K562 (cell line): ENCODE data around the gene NAA38.

Experiments
- ARHGAP35 ChIP-seq: fragments of 450-650 bp; IDR thresholded peaks from 2 replicates; pipeline ENCODE4 v1.6.1; 2018; ENCODE audit not compliant: partially characterized antibody
- CTCF ChIP-seq, 3 experiments: IDR thresholded peaks in 2 of 3; conservative IDR thresholded peaks in 1 of 3; 2 replicates each; pipeline ENCODE4 v1.5.1; 2011 to 2012; ENCODE audit warnings: low read length in 3 of 3, mild to moderate bottlenecking in 3 of 3, control low read depth in 2 of 3, improper control_type of control experiment in 1 of 3, inconsistent platforms in 1 of 3, low read depth in 1 of 3, mixed read lengths in 1 of 3, moderate library complexity in 1 of 3; ENCODE audit not compliant: insufficient read depth in 2 of 3
- DIDO1 ChIP-seq: fragments of 450-650 bp; IDR thresholded peaks from 2 replicates; pipeline ENCODE4 v1.6.1; 2016; ENCODE audit warnings: low read depth, missing biosample characterization, missing genetic modification characterization
- GATA2 ChIP-seq: sonication (generic); formaldehyde crosslinking; IDR thresholded peaks from 2 replicates; pipeline ENCODE4 v1.4.0; 2020; ENCODE audit warnings: mild to moderate bottlenecking, missing genetic modification reagents
- HDAC6 ChIP-seq: IDR thresholded peaks from 2 replicates; pipeline ENCODE4 v1.6.1; 2012; ENCODE audit warnings: low read depth, mild to moderate bottlenecking, control low read depth, inconsistent platforms, low read length, moderate library complexity
- KDM1A ChIP-seq, 2 experiments: fragments of 450-650 bp; IDR thresholded peaks; 2 replicates each; pipeline ENCODE4 v1.6.1; 2016; ENCODE audit warnings: mild to moderate bottlenecking in 2 of 2
- MXI1 ChIP-seq: IDR thresholded peaks from 2 replicates; pipeline ENCODE4 v1.6.1; 2011; ENCODE audit warnings: low read depth, mild to moderate bottlenecking, improper control_type of control experiment, low read length
- NBN ChIP-seq: fragments of 450-650 bp; IDR thresholded peaks from 2 replicates; pipeline ENCODE4 v1.6.1; 2016; ENCODE audit warnings: low read depth, mild to moderate bottlenecking
- POLR2AphosphoS5 ChIP-seq: IDR thresholded peaks from 2 replicates; pipeline ENCODE4 v1.6.1; 2011; ENCODE audit warnings: mild to moderate bottlenecking, low read depth, low read length, moderate library complexity; ENCODE audit not compliant: control insufficient read depth, insufficient read depth
- SRSF7 ChIP-seq: fragments of 200-400 bp; formaldehyde crosslinking; optimal IDR thresholded peaks from 2 replicates; pipeline ENCODE3; 2017; ENCODE audit warnings: mild to moderate bottlenecking, low read depth, low read length
- ZBTB26 ChIP-seq: fragments of 450-650 bp; formaldehyde crosslinking; IDR thresholded peaks from 2 replicates; pipeline ENCODE4 v1.4.0; 2022; ENCODE audit warnings: missing genetic modification characterization

- TF ChIP-seq ARHGAP35 (no peak), HDAC6 (no peak), CTCF (IDR thresholded peaks at IDR 0.05 in 2 of 3, conservative IDR thresholded peaks at IDR 0.05 in 1 of 3; ENCODE audit: insufficient read depth in 2 of 3, low read depth in 1 of 3, low read length in 3 of 3) (no peak), NBN (no peak), MXI1 (no peak), POLR2AphosphoS5 (no peak), GATA2 (CRISPR knock-in tag) (no peak), SRSF7 (no peak), KDM1A (IDR thresholded peaks at IDR 0.05) (no peak), DIDO1 (tag) (no peak), ZBTB26 (CRISPR knock-in tag) (no peak)
These were observed 11.2 kb downstream of the NAA38 start for GRCh38 chr17:7846063-7846735.
